Upper lobe of right lung (tissue), 1 donor: Measurements from ENCODE around the gene GPM6B. TPM values are rescaled to one million over a fixed set of nuclear protein-coding genes. Genes with fewer than 3 reads are reported as not detected.

Experiments used
- ATAC-seq: fragments of 200-7000 bp; cut with Tn5 transposase; one replicate; pipeline ENCODE4 v1.9.1; 2020; ENCODE audit warnings: mild to moderate bottlenecking, moderate library complexity
- DNase-seq: peaks from one replicate; pipeline ENCODE4 v3.0.0-alpha.2; 2020
- H3K27ac ChIP-seq: fragments of 200-600 bp; one replicate; pipeline ENCODE4 v1.8.0; 2022
- H3K27me3 ChIP-seq: fragments of 200-600 bp; one replicate; pipeline ENCODE4 v1.8.0; 2022; ENCODE audit warnings: mild to moderate bottlenecking
- H3K36me3 ChIP-seq: fragments of 200-600 bp; one replicate; pipeline ENCODE4 v1.8.0; 2022
- H3K4me1 ChIP-seq: fragments of 200-600 bp; one replicate; pipeline ENCODE4 v1.8.0; 2022
- H3K4me3 ChIP-seq: fragments of 200-600 bp; one replicate; pipeline ENCODE4 v1.8.0; 2022; ENCODE audit warnings: mild to moderate bottlenecking
- H3K9me3 ChIP-seq: fragments of 200-600 bp; one replicate; pipeline ENCODE4 v1.8.0; 2022
- CTCF ChIP-seq: fragments of 200-600 bp; IDR thresholded peaks from one replicate; pipeline ENCODE4 v1.8.0; 2022; ENCODE audit warnings: antibody characterized with exemption
- intact Hi-C: fragments of 100-400 bp; cut with DNase I; formaldehyde crosslinking; loops from one replicate; pipeline ENCODE4 v1.11.0; 2022
- total RNA-seq: library from RNA; stranded (reverse); fragmentation: NEBNext Ultra II Directional; extraction: Animal tissue kit (Norgen Biotek cat#: 25700); gene quantifications from one replicate; pipeline ENCODE4 v1.2.1, GENCODE V29; 2021
- donor health status: DM: no; HTN: yes; CAD: no; lungs with severe emphysema.

GPM6B gene
- total RNA-seq, 1 donor from 2014 or later: 37.1 TPM

DNA sequence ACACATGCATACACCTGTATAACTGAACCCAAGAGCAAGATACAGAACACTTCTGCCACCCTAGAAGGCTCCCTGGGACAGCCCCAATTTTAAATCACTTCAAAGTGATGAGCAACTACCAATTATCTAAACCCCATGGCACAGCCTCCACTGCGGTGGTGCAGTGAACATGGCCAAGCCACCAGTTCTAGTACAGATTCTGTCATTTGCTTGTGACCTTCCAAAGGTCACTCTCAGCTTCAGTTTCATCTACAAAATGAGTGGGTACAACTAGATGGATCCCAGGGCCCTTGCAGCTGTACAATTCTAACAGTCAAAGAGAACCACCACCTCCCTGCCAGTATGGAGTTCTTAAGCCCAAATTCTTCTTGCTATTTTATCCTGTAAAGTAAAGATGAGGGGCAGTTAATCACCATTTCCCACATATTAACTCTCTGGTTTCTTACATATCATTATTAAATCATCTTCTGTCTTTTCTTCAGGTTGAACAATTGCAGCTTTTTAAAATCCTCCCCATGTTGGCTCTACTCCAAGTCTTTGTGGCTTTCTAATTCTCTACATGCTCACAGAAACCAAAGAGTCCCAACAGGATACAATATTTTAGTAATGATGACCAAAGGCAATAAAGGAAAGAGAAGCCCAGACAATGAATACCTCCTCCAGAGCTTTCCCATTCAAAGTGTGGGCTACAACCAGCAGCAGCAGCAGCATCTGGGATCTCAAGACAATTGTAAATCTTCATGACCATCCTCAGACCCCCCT is 39.0 kb upstream of the GPM6B start:
- H3K4me1 ChIP-seq: no peaks in the 10 kb centered on the region
- H3K36me3 ChIP-seq: no peaks in the 10 kb centered on the region
- H3K9me3 ChIP-seq: no peaks in the 10 kb centered on the region
- intact Hi-C loops: no loop called here
- ATAC-seq: no peak
- H3K27ac ChIP-seq: no peak overlapping the region
- DNase-seq: no peak
- no peaks in the 10 kb centered on the region for H3K27me3 ChIP-seq
- no peak for TF ChIP-seq CTCF
- no peak overlapping the region for H3K4me3 ChIP-seq

- intact Hi-C loops: no loop called here
- Histone ChIP-seq H3K36me3 (no peaks in the 10 kb centered on the region), H3K4me1 (no peaks in the 10 kb centered on the region), H3K27ac (no peak overlapping the region), H3K9me3 (no peaks in the 10 kb centered on the region), H3K27me3 (no peaks in the 10 kb centered on the region), H3K4me3 (no peak overlapping the region)
- no peak for ATAC-seq
- no peak for DNase-seq
- no peak for TF ChIP-seq CTCF
Measured at GRCh38 chrX:13854003-13854402, 37.1 kb upstream of the GPM6B start.

GRCh38 chrX:13852001-13852695 is 35.3 kb upstream of the GPM6B start:
- no peak for ATAC-seq
- Histone ChIP-seq H3K4me1 (no peaks in the 10 kb centered on the region), H3K27me3 (no peaks in the 10 kb centered on the region), H3K27ac (no peak overlapping the region), H3K36me3 (no peaks in the 10 kb centered on the region), H3K9me3 (no peaks in the 10 kb centered on the region), H3K4me3 (no peak overlapping the region)
- TF ChIP-seq CTCF: no peak
- intact Hi-C loops: no loop called here
- no peak for DNase-seq

DNA sequence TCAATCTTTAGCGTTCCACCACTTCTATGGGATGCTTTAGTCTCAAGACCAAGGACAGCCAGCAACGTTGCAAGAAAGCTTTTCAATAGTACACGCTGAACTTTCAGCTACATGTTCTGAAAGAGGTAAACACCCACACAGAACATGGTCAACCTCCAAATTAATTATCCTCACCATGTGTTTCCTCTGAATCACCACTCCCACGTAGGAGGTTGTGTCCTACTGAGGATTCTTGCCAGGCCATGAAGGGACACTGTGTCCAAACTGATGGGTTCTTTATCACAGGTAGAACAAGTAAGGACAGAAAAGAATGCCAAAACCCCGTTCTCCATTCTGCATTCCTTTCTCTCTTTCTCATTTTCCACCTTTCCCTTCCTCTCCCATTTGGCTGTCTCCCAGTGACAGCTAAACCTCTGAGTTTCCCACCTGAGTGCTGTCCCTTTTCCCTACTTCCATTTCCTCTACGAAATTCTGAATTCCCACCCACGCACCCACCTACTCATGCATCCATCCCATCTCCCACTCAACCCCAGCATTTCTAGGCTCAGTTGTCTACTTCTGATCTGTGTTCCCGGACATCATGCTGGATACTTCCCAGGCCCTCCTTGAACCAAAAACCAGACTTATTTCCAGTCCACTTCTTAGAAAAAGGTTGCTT is 29.0 kb upstream of the GPM6B start:
- Histone ChIP-seq H3K27ac (no peak overlapping the region), H3K36me3 (no peaks in the 10 kb centered on the region), H3K4me1 (no peaks in the 10 kb centered on the region), H3K27me3 (no peaks in the 10 kb centered on the region), H3K4me3 (no peak overlapping the region), H3K9me3 (no peaks in the 10 kb centered on the region)
- no peak for TF ChIP-seq CTCF
- no peak for DNase-seq
- ATAC-seq: no peak
- intact Hi-C loops: no loop called here

DNA sequence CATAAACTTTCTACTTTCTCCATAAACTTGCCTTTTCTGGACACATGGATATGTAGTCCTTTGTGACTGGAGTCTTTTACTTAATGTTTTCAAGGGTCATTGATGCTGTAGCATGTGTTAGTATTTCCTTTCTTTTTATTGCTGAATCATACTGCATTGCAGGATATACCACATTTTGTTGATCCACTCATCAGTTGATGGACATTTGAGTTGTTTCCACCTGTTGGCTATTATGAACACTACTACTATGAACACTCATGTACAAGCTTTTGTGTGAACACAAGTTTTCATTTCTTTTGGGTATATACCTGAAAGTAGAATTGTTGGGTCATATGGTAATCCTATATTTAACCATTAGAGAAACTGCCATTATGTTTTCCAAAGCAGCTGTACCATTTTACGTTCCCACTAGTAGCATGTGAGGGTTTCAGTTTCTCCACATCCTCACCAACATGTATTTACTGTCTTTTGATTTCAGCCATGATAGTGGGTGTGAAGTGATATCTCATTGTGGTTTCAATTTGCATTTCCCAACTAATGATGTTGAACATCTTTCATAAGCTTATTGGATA is 26.3 kb upstream of the GPM6B start:
- no peaks in the 10 kb centered on the region for H3K36me3 ChIP-seq
- intact Hi-C loops: no loop called here
- no peak overlapping the region for H3K4me3 ChIP-seq
- H3K9me3 ChIP-seq: no peaks in the 10 kb centered on the region
- ATAC-seq (no peak), DNase-seq (no peak)
- no peaks in the 10 kb centered on the region for H3K27me3 ChIP-seq
- TF ChIP-seq CTCF: no peak
- no peak overlapping the region for H3K27ac ChIP-seq
- no peaks in the 10 kb centered on the region for H3K4me1 ChIP-seq
